Brain microvascular endothelial cell (primary cell): ENCODE measurements around the gene SERPING1.

Source experiments
- DNase-seq: peaks from one replicate; pipeline ENCODE4 v3.0.0-alpha.2; 2020
- H3K27ac ChIP-seq: fragments of 250-450 bp; sonication (Bioruptor Pico); 2 replicates; pipeline ENCODE4 v1.5.1; 2020; ENCODE audit warnings: mild to moderate bottlenecking, moderate library complexity
- H3K27me3 ChIP-seq: fragments of 250-450 bp; sonication (Bioruptor Pico); replicated peaks from 2 replicates; pipeline ENCODE4 v1.5.1; 2020; ENCODE audit warnings: mild to moderate bottlenecking
- H3K36me3 ChIP-seq: fragments of 250-450 bp; sonication (Bioruptor Pico); replicated peaks from 2 replicates; pipeline ENCODE4 v1.5.1; 2020; ENCODE audit warnings: mild to moderate bottlenecking
- H3K4me3 ChIP-seq: 2 replicates; pipeline ENCODE4 v1.5.1; 2011; ENCODE audit warnings: low read depth, mild to moderate bottlenecking, control low read depth, low read length, moderate library complexity
- CTCF ChIP-seq: IDR thresholded peaks from 2 replicates; pipeline ENCODE4 v1.5.1; 2011; ENCODE audit warnings: low read depth, mild to moderate bottlenecking, moderate library complexity, low read length, control low read depth, inconsistent platforms; ENCODE audit errors: missing control alignments
- in situ Hi-C: cut with HindIII; loops from 2 replicates; pipeline ENCODE4 v1.10.0; 2017; ENCODE audit warnings: low sequenced_read_pairs, low pct_ligation_motif_present

The SERPING1 gene

GRCh38 chr11:57614234-57614772, 16.8 kb downstream of the SERPING1 start:
- Histone ChIP-seq H3K27ac (no peak overlapping the region), H3K36me3 (no peaks in the 10 kb centered on the region), H3K27me3 (no peaks in the 10 kb centered on the region), H3K4me3 (no peak overlapping the region)
- TF ChIP-seq CTCF, result no peak
- no peak for DNase-seq
- in situ Hi-C loops, result no loop called here

DNA sequence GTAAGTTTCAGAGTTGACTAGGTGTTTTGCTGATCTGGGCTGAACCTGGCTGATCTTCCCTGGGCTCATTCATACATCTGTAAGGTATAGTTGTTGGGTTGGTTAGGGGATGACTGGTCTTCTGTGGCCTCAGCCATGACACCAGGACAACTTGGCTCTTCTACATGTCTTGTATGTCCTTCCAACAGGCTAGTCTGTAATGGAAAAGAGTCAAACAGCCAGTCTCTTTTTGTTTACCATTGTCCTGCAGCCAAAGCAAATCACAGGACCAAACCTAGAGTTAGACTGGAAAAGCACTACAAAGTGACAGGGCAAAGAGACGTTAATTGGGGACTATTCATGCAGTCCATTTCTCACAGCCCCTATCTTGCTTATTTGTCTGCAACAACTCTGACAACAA, 17.8 kb downstream of the SERPING1 start:
- no peak overlapping the region for H3K4me3 ChIP-seq
- no peak overlapping the region for H3K27ac ChIP-seq
- H3K27me3 ChIP-seq, result no peaks in the 10 kb centered on the region
- TF ChIP-seq CTCF, result no peak
- DNase-seq, result no peak
- no peaks in the 10 kb centered on the region for H3K36me3 ChIP-seq
- in situ Hi-C loops, result no loop called here

DNA sequence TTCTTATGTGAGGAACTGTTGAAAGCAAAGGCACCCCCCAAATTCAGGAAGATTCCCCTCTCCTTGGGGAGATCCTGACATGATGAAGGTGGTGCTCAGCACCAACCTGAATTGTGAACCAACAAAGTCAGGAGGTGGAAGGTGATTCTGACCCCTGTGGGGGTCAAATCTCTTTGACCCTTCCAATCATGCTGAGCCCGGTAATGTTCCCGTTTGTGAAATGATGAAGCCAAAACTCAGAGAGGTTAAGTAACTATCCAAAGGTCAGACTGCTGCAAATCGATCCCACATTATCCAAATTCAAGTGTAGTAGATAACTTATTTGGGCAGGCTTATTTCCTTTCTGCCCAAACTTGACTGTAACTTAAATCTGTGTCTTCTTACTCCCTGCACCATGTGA, 19.1 kb downstream of the SERPING1 start:
- Histone ChIP-seq H3K27me3 (no peaks in the 10 kb centered on the region), H3K4me3 (no peak overlapping the region), H3K36me3 (no peaks in the 10 kb centered on the region), H3K27ac (no peak overlapping the region)
- in situ Hi-C loops, result no loop called here
- no peak for DNase-seq
- no peak for TF ChIP-seq CTCF

GRCh38 chr11:57618438-57618837, 21.0 kb downstream of the SERPING1 start:
- H3K4me3 ChIP-seq, result no peak overlapping the region
- TF ChIP-seq CTCF, result no peak
- no peak for DNase-seq
- no peak overlapping the region for H3K27ac ChIP-seq
- no peaks in the 10 kb centered on the region for H3K36me3 ChIP-seq
- H3K27me3 ChIP-seq, result no peaks in the 10 kb centered on the region
- in situ Hi-C loops, result no loop called here

DNA sequence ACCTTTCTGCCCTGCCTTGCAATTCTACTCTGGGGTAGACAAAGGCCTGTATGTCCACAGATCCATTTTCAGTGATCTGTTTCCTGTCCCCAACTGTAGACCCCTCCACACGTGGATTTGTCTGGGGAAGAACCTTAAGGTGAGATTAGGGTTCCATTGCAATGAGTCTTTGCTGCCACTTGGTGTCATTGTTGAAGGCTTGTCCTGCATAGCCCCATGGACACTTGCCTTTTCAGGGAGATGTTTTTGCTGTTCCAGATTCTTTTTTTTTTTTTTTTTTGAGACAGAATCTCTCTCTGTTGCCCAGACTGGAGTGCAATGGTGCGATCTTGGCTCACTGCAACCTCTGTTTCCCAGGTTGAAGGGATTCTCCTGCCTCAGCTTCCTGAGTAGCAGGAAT, 21.8 kb downstream of the SERPING1 start:
- TF ChIP-seq CTCF, result peak; percentile 25
- H3K27ac ChIP-seq, result no peak overlapping the region
- H3K36me3 ChIP-seq, result no peaks in the 10 kb centered on the region

GRCh38 chr11:57620467-57620866, 23.0 kb downstream of the SERPING1 start:
- H3K27ac ChIP-seq, result no peak overlapping the region
- no peak for TF ChIP-seq CTCF
- no peaks in the 10 kb centered on the region for H3K36me3 ChIP-seq
- H3K27me3 ChIP-seq, result no peaks in the 10 kb centered on the region
- in situ Hi-C loops, result no loop called here
- no peak overlapping the region for H3K4me3 ChIP-seq
- DNase-seq, result no peak

More for the DNA sequence above, 21.8 kb downstream of the SERPING1 start:
- no peak for DNase-seq
- H3K27me3 ChIP-seq, result no peaks in the 10 kb centered on the region
- in situ Hi-C loops, result no loop called here
- H3K4me3 ChIP-seq, result no peak overlapping the region
